ENCODE data around the gene NRP1.

- TF ChIP-seq EP300 (IDR thresholded peaks at IDR 0.05) (no peak), POLR2A (IDR thresholded peaks at IDR 0.05) (no peak)
- TF ChIP-seq, protein P1, sequence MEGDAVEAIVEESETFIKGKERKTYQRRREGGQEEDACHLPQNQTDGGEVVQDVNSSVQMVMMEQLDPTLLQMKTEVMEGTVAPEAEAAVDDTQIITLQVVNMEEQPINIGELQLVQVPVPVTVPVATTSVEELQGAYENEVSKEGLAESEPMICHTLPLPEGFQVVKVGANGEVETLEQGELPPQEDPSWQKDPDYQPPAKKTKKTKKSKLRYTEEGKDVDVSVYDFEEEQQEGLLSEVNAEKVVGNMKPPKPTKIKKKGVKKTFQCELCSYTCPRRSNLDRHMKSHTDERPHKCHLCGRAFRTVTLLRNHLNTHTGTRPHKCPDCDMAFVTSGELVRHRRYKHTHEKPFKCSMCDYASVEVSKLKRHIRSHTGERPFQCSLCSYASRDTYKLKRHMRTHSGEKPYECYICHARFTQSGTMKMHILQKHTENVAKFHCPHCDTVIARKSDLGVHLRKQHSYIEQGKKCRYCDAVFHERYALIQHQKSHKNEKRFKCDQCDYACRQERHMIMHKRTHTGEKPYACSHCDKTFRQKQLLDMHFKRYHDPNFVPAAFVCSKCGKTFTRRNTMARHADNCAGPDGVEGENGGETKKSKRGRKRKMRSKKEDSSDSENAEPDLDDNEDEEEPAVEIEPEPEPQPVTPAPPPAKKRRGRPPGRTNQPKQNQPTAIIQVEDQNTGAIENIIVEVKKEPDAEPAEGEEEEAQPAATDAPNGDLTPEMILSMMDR (IDR thresholded peaks at IDR 0.05), result no peak
Observed at GRCh38 chr10:33216661-33217427, 117.6 kb downstream of the NRP1 start.
